ENCODE results near the gene CD200R1L. TPM values are rescaled to one million over a fixed set of nuclear protein-coding genes. Genes with fewer than 3 reads are reported as not detected.

Gene CD200R1L
- total RNA-seq, 1 donor from 2014 or later = not detected

DNA sequence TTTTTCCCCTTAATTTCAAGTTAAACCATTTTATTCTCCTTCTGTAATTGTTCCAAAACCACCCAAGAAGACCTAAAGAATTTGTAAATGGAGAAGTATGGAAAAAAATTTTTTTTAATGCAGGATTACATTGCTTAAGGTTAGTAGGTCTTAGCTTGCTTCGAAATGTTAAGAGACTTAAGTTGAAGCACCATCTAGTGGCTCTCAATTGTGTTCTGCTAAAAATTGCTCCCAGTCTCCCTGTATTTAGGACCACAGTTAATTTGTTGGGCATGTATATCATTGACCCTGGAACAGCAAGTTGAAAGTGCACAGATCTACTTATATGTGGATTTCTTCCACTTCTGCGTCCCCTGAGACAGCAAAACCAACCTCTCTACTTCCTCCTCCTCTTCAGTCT, 32.4 kb downstream of the CD200R1L start:
- Mint-ChIP-seq H3K9me3 (no peaks in the 10 kb centered on the region), H3K27ac (no peak overlapping the region)
- intact Hi-C loops (cut with micrococcal nuclease) = loop anchor here (2.0 to 5.0 kb wide), 3 partner anchors 77 to 232 kb away; partner anchors contain the start of gene CCDC80

DNA sequence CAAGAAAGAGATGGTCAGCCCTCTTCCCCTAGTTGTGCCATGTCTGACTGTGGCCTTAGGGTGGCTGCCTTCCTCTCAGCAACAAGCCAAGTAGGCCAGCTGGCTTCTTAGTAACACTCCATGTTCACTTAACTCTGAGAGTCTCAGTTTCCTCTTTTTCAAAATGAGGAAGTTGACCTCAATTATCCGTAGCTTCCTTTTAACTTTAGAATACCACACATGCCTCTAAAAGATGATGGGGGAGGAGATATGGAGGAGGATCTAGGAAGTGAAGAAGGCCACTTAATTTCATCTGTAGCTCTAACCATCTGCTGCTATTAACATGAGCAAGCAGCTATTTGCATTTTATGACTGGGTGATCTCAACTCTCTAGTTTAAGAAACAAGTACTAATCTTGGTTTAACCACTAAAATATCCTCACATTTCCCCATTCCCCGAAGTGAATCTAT, 32.9 kb downstream of the CD200R1L start:
- no peak overlapping the region for H3K4me3 Mint-ChIP-seq (ENCODE audit: low read depth)
- DNase-seq (ENCODE audit: low spot score) = no peak
- H3K4me1 Mint-ChIP-seq (ENCODE audit: low read depth) = peaks cover 27% of the 10 kb centered on the region
- intact Hi-C loops (cut with micrococcal nuclease) = loop anchor here (2.0 to 5.0 kb wide), 3 partner anchors 76 to 231 kb away; partner anchors contain the start of gene CCDC80
- no peak overlapping the region for H3K27ac Mint-ChIP-seq
- H3K9me3 Mint-ChIP-seq = no peaks in the 10 kb centered on the region
- no peaks in the 10 kb centered on the region for H3K36me3 Mint-ChIP-seq (ENCODE audit: low read depth)
- peaks cover 8% of the 10 kb centered on the region for H3K27me3 Mint-ChIP-seq (ENCODE audit: low read depth)

More for the DNA sequence above, 32.4 kb downstream of the CD200R1L start:
- no peak for DNase-seq (ENCODE audit: low spot score)
- Mint-ChIP-seq H3K36me3 (ENCODE audit: low read depth) (no peaks in the 10 kb centered on the region), H3K4me3 (ENCODE audit: low read depth) (no peak overlapping the region), H3K27me3 (ENCODE audit: low read depth) (peaks cover 8% of the 10 kb centered on the region), H3K4me1 (ENCODE audit: low read depth) (peaks cover 27% of the 10 kb centered on the region)

DNA sequence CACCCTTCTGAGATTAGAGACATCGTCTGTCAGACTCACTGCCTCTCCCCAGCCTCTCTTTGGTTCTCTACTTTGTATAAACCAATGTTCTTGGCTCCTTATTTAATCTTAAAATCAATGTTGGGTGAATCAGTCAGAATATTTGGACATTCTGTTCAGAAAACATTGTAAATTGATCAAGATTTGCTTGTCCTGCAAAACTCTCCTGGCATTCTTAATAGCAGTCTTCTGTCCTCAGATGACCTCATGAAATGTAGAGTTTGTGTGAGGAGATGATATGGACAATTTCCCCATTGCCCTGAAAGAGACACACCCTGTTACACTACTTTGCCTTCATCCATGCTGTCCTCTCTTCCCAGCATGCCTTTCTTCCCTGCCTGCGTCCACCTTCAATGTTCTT, 33.6 kb downstream of the CD200R1L start:
- intact Hi-C loops (cut with micrococcal nuclease) = loop anchor here (5.0 kb wide), 2 partner anchors 76 to 231 kb away; no protein-coding TSS in a partner anchor
- no peak for DNase-seq (ENCODE audit: low spot score)
- H3K9me3 Mint-ChIP-seq = no peaks in the 10 kb centered on the region
- no peaks in the 10 kb centered on the region for H3K36me3 Mint-ChIP-seq (ENCODE audit: low read depth)
- H3K4me3 Mint-ChIP-seq (ENCODE audit: low read depth) = no peak overlapping the region
- H3K4me1 Mint-ChIP-seq (ENCODE audit: low read depth) = peaks cover 27% of the 10 kb centered on the region
- peaks cover 8% of the 10 kb centered on the region for H3K27me3 Mint-ChIP-seq (ENCODE audit: low read depth)
- H3K27ac Mint-ChIP-seq = no peak overlapping the region

DNA sequence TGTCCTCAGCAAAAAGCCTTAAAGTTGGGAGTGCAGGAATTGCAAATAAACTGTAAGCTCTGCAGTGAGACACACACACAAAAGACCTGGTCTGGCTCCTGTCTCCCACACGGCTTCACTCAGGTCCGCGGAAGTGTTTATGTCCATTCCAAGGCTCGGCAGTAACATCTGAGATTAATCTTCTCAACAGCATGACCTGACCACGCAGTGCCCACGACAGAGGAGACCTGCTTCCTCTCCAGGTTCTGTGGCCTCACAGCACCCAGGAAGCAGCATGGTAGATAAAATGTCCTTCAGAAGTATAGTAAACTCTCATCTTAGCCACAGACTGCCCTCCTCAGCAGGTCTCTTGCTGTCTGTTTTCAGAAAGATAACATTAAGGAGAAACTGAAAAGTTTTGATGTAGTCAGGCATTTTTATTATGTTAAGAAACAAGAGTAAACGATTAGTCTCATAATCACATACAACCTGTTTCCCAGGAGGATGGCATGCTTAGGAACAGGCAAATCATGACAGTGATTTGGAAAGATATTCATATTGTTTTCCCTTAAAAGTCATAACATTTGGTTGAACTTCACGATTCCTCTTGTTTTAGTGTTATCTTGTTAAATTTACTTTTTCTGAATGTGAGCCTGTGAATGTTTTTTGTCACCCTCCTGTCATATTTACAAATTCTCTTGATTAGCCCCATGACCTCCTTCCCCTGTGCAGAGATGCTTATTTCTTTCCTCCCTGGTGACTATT, 34.6 kb downstream of the CD200R1L start:
- Mint-ChIP-seq H3K36me3 (ENCODE audit: low read depth) (no peaks in the 10 kb centered on the region), H3K27me3 (ENCODE audit: low read depth) (peaks cover 8% of the 10 kb centered on the region), H3K9me3 (no peaks in the 10 kb centered on the region), H3K4me1 (ENCODE audit: low read depth) (peaks cover 29% of the 10 kb centered on the region), H3K4me3 (ENCODE audit: low read depth) (no peak overlapping the region), H3K27ac (no peak overlapping the region)
- DNase-seq (ENCODE audit: low spot score) = no peak
- intact Hi-C loops (cut with micrococcal nuclease) = loop anchor here (5.0 kb wide), 2 partner anchors 75 to 230 kb away; no protein-coding TSS in a partner anchor

DNA sequence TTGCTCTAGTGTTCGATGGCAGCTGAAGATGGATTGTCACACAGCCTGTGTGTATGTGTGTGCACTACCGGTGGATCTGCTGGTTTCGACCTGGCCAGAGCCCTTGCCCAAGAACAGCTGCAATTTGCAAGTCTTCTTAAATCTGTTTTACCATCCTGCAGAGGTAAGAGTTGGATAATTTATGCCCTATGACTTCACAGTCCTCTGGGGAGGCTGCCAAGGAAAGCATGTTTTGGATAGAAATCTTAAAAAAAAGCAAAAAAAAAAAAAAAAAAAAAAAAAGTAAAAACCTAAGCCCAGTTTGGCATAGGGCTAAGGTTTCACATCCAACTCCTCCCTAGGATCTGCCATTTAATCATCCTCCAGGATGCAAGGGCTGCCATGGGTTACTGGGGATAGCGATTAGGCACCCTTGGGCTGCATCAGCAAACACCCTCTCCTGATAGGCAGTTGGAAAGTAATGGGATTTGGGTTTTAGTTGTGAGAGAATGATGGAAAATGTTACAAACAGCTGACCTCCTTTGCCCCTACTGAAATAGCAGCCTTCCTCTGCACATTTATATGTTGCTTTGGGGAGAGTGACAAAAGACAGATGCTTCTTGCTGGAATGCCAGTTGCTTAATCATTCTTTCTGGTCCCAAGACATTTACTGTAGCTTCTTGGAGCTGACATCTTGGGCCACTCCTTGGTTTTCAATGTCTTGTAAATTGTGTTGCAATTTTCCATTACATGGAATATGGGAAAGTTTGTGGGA, 35.4 kb downstream of the CD200R1L start:
- Mint-ChIP-seq H3K27ac (no peak overlapping the region), H3K36me3 (ENCODE audit: low read depth) (no peaks in the 10 kb centered on the region), H3K4me1 (ENCODE audit: low read depth) (peaks cover 29% of the 10 kb centered on the region), H3K27me3 (ENCODE audit: low read depth) (peaks cover 8% of the 10 kb centered on the region), H3K4me3 (ENCODE audit: low read depth) (no peak overlapping the region), H3K9me3 (no peaks in the 10 kb centered on the region)
- DNase-seq (ENCODE audit: low spot score) = no peak
- intact Hi-C loops (cut with micrococcal nuclease) = loop anchor here (5.0 kb wide), 2 partner anchors 74 to 229 kb away; no protein-coding TSS in a partner anchor

DNA sequence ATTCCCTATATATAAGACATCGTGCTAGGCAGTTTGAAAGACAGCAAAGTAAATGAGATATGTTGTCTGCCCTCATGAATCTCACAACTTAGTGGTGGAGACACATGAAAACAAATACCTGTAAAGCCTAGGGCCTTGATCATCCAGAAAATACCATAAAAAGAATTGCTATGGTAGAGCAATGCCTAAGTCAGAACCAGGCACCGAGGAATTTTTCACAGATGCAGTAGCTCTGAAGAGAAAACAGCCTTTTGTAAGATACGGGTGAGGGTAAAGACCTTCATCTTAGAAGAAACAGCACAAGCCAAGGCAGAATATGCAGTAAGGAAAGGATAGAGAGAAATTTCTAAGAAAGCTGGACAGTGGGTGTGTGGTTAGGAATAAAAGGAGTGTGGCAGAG, 36.1 kb downstream of the CD200R1L start:
- peaks cover 29% of the 10 kb centered on the region for H3K4me1 Mint-ChIP-seq (ENCODE audit: low read depth)
- H3K9me3 Mint-ChIP-seq = no peaks in the 10 kb centered on the region
- H3K36me3 Mint-ChIP-seq (ENCODE audit: low read depth) = no peaks in the 10 kb centered on the region
- peaks cover 6% of the 10 kb centered on the region for H3K27me3 Mint-ChIP-seq (ENCODE audit: low read depth)
- DNase-seq (ENCODE audit: low spot score) = no peak
- H3K27ac Mint-ChIP-seq = no peak overlapping the region
- intact Hi-C loops (cut with micrococcal nuclease) = loop anchor here (5.0 kb wide), 2 partner anchors 73 to 228 kb away; no protein-coding TSS in a partner anchor
- H3K4me3 Mint-ChIP-seq (ENCODE audit: low read depth) = no peak overlapping the region

DNA sequence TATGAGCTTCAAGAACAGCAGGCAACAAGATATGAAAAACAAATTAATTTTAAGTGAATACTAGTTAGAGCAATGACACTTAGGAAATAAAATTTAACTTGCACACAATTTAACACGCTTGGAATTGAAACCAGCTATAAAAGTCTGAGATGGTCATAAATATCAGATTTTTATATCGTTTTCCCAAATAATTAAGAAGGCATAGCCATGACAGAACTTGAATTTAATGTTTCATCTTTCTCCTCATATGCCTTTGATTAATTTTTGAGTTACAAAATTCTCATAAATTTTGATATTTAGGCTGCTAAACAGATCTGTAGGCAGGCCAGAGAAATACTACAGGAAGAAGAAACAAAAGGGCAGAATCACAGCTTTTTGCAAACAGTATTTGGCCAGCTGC, 38.5 kb downstream of the CD200R1L start:
- no peak overlapping the region for H3K27ac Mint-ChIP-seq
- peaks cover 20% of the 10 kb centered on the region for H3K4me1 Mint-ChIP-seq (ENCODE audit: low read depth)
- intact Hi-C loops (cut with micrococcal nuclease) = no loop called here
- no peaks in the 10 kb centered on the region for H3K9me3 Mint-ChIP-seq
- H3K36me3 Mint-ChIP-seq (ENCODE audit: low read depth) = no peaks in the 10 kb centered on the region
- no peak for DNase-seq (ENCODE audit: low spot score)
- H3K4me3 Mint-ChIP-seq (ENCODE audit: low read depth) = no peak overlapping the region
- H3K27me3 Mint-ChIP-seq (ENCODE audit: low read depth) = peaks cover under 1% of the 10 kb centered on the region

DNA sequence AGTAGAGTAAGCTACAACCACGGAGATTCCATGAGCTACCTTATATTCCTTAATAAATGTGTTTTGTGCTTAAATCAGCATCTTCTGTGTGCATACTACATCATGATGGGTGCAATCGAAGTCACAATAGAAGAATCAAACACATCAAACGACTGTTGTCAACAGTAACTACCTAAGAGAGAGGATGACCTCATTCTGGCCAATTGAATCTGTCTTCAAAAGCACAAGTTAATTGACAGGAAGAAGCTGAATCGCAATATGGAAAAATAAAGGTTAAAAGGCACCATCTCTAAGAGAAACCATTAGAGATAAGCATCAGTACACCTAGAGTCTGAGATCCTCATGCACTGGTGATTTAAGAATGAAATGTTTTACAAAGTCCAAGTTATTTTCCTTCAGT, 39.0 kb downstream of the CD200R1L start:
- H3K27ac Mint-ChIP-seq = no peak overlapping the region
- DNase-seq (ENCODE audit: low spot score) = no peak
- H3K9me3 Mint-ChIP-seq = no peaks in the 10 kb centered on the region
- H3K4me3 Mint-ChIP-seq (ENCODE audit: low read depth) = no peak overlapping the region
- intact Hi-C loops (cut with micrococcal nuclease) = no loop called here
- H3K27me3 Mint-ChIP-seq (ENCODE audit: low read depth) = no peaks in the 10 kb centered on the region
- H3K4me1 Mint-ChIP-seq (ENCODE audit: low read depth) = peaks cover 20% of the 10 kb centered on the region
- no peaks in the 10 kb centered on the region for H3K36me3 Mint-ChIP-seq (ENCODE audit: low read depth)

DNA sequence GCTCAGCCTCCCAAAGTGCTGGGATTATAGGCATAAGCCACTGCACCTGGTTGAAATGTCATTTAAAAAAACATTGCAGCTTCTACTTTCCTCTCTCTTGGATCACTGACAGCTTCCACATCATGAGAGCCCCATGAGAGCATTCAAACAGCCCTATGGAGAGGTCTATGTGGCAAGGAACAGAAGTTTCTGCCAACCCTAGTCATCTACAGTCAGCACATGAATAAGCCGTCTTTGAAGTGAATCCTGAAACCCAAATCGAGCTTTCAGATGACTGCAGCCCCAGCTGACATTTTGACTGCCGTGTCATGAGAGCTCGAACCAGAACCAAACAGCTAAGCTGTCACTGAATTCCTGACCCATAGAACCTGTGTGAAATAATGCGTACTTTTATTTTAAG, 39.8 kb downstream of the CD200R1L start:
- no peaks in the 10 kb centered on the region for H3K9me3 Mint-ChIP-seq
- no peaks in the 10 kb centered on the region for H3K27me3 Mint-ChIP-seq (ENCODE audit: low read depth)
- intact Hi-C loops (cut with micrococcal nuclease) = no loop called here
- no peak overlapping the region for H3K4me3 Mint-ChIP-seq (ENCODE audit: low read depth)
- no peaks in the 10 kb centered on the region for H3K36me3 Mint-ChIP-seq (ENCODE audit: low read depth)
- peaks cover 20% of the 10 kb centered on the region for H3K4me1 Mint-ChIP-seq (ENCODE audit: low read depth)
- H3K27ac Mint-ChIP-seq = no peak overlapping the region
- DNase-seq (ENCODE audit: low spot score) = no peak

DNA sequence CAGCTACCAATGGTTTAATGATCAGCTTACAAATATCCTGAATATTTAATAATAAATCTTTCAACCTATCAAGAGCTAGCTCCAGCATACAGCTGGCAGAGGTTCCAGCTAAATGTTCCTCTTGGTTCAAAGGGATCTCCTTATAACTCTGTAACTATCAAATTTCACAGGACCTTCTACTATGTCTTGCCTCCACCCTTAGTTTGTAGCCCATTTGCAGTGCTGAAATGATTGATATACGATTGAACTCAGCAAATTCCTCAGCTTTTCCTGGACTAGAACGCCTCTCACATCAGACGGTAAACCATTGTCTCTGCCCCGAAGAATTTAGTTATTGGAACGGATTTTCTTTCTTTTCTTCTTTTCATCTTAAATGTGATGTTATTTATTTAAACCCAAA, 41.5 kb downstream of the CD200R1L start:
- intact Hi-C loops (cut with micrococcal nuclease) = no loop called here
- DNase-seq (ENCODE audit: low spot score) = no peak
- Mint-ChIP-seq H3K36me3 (ENCODE audit: low read depth) (no peaks in the 10 kb centered on the region), H3K4me1 (ENCODE audit: low read depth) (peaks cover 17% of the 10 kb centered on the region), H3K27ac (no peak overlapping the region), H3K27me3 (ENCODE audit: low read depth) (no peaks in the 10 kb centered on the region), H3K4me3 (ENCODE audit: low read depth) (no peak overlapping the region), H3K9me3 (no peaks in the 10 kb centered on the region)

DNA sequence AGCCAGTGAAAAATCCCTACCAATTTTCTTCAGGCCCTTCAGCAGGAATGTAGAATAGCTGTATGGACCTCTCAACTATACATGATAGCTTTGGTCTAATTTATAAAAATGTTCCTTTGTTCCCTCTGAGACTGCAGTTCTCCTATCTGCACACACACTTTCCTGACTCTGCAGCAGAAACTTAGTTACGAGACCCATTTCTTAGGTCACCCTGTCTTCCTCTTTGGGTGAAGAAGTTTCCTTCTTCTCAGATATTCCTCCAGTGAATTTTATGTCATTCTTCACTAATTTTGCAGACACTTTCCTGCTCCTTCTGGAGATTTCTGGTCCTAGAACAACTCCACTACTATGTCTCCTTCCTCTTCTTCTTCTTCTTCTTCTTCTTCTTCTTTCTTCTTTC, 42.6 kb downstream of the CD200R1L start:
- no peak overlapping the region for H3K27ac Mint-ChIP-seq
- DNase-seq (ENCODE audit: low spot score) = no peak
- no peak overlapping the region for H3K4me3 Mint-ChIP-seq (ENCODE audit: low read depth)
- H3K27me3 Mint-ChIP-seq (ENCODE audit: low read depth) = no peaks in the 10 kb centered on the region
- no peaks in the 10 kb centered on the region for H3K9me3 Mint-ChIP-seq
- intact Hi-C loops (cut with micrococcal nuclease) = no loop called here
- H3K4me1 Mint-ChIP-seq (ENCODE audit: low read depth) = peaks cover 21% of the 10 kb centered on the region
- no peaks in the 10 kb centered on the region for H3K36me3 Mint-ChIP-seq (ENCODE audit: low read depth)

DNA sequence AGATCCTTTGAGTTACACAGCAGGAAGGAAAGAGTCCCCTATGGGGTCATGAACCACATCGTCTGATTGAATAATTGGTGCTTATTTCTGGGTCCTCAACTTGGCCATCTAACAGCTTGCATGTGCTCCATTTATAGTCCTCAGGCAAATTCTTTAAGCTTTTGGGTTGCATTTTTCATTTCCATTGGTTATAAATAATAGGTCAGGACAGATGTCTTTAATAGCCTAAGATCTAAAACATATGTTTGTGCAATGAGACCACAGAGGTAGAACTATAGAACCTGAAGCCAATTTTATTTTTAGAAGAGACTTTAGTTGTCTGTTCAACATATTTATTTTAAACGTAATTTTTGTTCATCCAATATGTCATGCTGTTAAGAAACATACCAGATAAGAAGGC, 43.2 kb downstream of the CD200R1L start:
- DNase-seq (ENCODE audit: low spot score) = no peak
- no peaks in the 10 kb centered on the region for H3K9me3 Mint-ChIP-seq
- H3K27ac Mint-ChIP-seq = no peak overlapping the region
- intact Hi-C loops (cut with micrococcal nuclease) = no loop called here
- no peaks in the 10 kb centered on the region for H3K36me3 Mint-ChIP-seq (ENCODE audit: low read depth)
- no peaks in the 10 kb centered on the region for H3K27me3 Mint-ChIP-seq (ENCODE audit: low read depth)
- peaks cover 21% of the 10 kb centered on the region for H3K4me1 Mint-ChIP-seq (ENCODE audit: low read depth)
- no peak overlapping the region for H3K4me3 Mint-ChIP-seq (ENCODE audit: low read depth)

DNA sequence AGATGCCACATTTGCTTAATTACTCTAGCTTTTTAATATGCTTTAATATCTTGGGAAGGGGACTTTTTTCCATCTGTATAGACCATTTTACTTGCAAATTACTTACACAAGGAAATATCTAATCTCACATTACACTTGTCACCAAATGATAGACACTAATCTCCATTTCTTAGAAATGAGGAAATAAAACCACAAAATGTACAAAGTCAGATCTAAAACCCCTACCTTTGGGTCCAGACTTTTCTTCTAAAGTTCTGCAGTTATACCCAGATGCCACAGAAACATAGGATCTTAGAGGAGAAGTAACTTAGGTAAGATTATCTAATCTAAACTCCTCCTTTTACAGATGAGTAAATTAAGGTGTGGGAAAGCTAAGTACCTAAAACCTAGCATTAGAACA, 44.3 kb downstream of the CD200R1L start:
- intact Hi-C loops (cut with micrococcal nuclease) = no loop called here
- no peaks in the 10 kb centered on the region for H3K36me3 Mint-ChIP-seq (ENCODE audit: low read depth)
- H3K4me1 Mint-ChIP-seq (ENCODE audit: low read depth) = peaks cover 15% of the 10 kb centered on the region
- no peaks in the 10 kb centered on the region for H3K27me3 Mint-ChIP-seq (ENCODE audit: low read depth)
- no peak overlapping the region for H3K4me3 Mint-ChIP-seq (ENCODE audit: low read depth)
- H3K9me3 Mint-ChIP-seq = peaks cover under 1% of the 10 kb centered on the region
- H3K27ac Mint-ChIP-seq = no peak overlapping the region
- no peak for DNase-seq (ENCODE audit: low spot score)
